Esophagus mucosa (tissue), 1 donor: ENCODE results near the gene PHF11. TPM values are rescaled to one million over a fixed set of nuclear protein-coding genes. Genes with fewer than 3 reads are reported as not detected.

Source experiments
- ATAC-seq: fragments of 200-7000 bp; cut with Tn5 transposase; one replicate; pipeline ENCODE4 v1.9.1; 2020
- total RNA-seq: library from RNA; stranded (reverse); gene quantifications from one replicate; pipeline ENCODE4 v1.2.4, GENCODE V29; 2023
- donor health status: DM: yes; HTN: yes; CAD: no.

Gene PHF11
- total RNA-seq, 1 donor from 2014 or later, result 21.7 TPM

DNA sequence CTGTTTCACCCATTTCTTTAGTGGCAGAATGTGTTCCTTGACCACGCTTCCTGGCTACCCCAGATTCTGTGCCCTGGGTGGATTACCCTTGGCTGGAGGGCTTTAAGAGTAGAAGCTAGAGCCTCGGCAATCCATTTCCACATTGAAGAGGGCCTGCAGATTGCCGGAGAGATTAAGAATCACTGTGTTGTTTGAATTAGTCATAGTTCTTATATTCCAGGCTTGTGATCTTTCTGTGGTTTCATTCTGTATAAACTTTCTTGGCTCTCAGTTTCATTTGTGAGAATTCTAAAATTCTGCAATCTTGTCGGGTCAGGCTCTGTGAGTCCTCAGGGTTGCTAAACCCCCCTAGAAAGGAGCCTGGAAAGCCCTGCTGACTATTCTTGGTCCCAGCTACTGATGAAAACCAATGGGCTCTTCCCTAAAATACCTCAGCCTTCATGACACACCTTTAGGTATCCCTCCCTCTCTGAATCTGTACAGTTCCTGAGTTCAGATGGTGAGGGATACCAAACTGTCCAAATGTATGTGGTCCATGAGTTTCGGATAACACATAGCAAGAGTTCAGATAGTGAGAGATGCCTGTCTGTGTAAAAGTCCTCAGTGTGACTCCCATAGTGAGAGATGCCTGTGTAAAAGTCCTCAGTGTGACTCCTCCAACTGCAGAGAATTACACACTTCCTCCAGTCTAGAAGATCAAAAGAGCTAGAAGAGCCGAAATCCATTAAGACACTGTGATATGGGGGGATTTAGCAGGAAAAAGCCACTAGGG, 4.3 kb downstream of the PHF11 start:
- ATAC-seq, result no peak

DNA sequence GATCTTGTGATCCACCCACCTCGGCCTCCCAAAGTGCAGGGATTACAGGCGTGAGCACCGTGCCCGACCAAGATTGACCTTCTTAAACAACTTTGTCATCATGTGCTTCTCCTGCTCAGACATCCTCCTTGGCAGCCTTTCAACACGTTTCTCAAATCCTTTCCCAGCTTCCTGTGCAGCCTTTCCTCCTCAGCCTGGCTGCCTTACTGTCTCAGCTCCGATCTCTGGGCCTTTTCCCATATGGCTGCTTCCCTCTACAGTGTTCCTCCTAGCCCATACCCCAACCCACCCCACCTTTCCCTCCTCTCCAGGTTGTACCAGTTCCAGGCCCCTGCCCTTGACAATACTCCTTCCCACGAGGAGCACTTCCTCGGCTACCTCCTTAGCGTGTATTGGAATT, 7.2 kb downstream of the PHF11 start:
- no peak for ATAC-seq

- no peak for ATAC-seq
These were observed 8.2 kb downstream of the PHF11 start for GRCh38 chr13:49503951-49504350.

DNA sequence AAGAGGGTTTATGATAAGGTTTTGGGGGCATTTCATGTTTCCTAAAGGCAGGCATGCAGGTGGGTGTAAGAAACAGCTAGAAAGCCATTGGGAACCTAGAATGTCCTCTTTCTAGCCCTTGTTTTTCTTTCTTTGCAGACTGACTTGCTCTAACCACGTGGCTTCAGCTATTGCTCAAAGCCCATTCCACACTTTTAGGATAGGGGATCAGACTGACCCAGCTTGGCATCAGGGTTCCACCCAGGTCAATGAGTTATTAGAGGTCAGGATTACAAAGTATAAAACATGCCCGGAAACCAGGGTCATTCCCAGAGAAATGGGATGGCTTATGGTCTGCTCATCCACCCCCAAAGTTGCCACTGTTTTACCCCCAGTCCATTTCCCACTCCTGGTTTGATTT, 16.8 kb downstream of the PHF11 start:
- ATAC-seq, result no peak

DNA sequence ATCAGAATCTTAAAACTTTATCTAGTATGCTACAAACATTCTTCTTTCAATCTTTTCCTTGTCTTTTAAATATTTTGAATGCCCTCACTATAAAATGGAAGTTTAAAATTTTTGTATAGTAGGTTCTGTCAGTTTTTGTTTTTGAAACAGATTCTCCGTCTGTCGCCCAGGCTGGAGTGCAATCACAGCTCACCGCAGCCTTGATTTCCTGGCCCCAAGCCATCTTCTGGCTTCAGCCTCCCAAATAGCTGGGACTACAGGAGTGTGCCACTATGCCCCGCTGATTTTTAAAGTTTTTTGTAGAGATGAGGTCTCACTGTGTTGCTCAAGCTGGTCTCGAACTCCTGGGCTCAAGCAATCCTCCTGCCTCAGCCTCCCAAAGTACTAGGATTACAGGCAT, 20.7 kb downstream of the PHF11 start:
- no peak for ATAC-seq

DNA sequence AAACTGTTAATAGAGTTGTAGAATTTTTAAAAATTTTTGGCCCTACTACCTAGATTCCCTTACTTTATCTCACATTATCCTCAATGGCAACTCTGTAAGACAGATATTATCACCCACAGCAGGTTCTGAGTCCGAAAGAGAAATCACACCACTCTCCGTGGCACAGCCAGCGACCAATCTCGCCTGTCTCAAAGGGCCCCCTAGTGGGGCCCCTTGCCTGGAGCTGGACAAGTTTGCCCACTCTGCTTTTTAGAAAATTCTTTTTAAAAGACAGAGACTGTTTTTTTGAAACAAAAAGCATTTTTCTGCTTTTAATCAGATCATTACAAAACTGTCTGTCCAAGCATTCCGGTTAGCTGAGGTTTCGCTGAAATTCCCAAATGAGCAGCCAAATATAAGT, 21.7 kb downstream of the PHF11 start:
- no peak for ATAC-seq

GRCh38 chr13:49521224-49521623, 25.5 kb downstream of the PHF11 start:
- no peak for ATAC-seq

DNA sequence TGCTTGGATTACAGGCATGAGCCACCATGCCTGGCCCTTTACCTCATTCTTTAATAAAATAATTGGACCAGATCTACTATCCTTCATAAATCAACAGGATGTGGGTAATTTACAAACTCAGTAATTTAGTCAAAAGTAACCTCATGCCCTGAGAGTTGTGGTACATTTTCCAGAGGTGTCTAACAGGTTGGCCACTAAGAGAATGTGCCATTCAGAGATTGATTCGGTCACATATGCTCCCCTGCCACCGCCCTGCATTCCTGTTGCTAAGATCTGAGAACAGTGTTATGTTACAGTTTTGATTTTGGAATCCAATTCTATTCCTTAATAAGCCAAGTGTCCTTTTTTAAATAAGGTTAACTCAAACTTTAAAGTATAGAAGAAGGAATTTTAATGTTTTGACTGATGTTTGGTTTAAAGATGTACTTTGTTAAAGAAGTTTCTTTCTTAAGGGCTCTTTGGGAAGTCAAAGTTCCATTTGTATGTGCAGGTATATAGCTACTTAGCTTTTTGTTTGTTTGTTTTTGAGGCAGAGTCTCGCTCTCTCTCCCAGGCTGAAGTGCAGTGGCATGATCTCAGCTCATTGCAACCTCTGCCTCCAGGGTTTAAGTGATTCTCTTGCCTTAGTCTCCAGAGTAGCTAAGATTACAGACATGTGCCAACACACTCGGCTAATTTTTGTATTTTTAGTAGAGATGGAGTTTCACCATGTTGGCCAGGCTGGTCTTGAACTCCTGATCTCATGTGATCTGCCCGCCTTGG, 29.2 kb downstream of the PHF11 start:
- no peak for ATAC-seq

DNA sequence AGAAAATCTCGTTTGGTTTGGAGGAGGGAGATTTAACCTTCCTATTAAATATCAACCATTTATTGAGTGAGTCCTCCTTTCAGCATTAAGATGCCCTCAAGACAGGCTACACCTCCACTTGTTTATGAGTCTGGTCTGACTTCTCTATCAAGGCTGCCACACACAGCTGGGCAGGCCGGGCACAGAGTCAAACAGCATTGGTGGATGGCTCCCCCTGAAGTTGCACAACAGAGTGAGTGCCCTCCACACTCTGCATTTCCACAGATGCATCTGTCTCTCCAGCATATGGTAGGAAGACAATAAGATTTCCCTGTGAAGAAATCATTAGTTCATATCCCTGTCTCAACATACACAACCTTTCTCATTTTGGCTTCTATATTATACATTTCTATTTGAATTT, 31.4 kb downstream of the PHF11 start:
- ATAC-seq, result no peak

DNA sequence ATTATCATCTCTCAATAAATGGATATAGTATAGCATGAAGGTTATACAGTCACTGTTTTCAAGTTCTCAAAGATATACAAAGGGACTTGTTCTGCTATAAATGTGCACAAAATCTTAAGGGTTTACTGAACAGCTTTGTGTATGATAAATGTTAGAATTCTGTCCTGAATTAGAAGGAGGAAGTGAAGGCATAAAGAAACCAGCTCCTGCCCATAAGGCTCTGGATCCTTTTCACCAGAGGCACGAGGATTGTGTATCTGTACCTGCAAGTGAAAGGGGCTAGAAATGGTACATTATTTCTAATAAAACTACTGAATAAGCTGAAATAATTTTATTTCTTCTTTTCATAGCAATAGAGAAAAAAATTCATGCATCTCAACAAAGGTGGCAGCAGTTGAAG, 32.4 kb downstream of the PHF11 start:
- no peak for ATAC-seq

DNA sequence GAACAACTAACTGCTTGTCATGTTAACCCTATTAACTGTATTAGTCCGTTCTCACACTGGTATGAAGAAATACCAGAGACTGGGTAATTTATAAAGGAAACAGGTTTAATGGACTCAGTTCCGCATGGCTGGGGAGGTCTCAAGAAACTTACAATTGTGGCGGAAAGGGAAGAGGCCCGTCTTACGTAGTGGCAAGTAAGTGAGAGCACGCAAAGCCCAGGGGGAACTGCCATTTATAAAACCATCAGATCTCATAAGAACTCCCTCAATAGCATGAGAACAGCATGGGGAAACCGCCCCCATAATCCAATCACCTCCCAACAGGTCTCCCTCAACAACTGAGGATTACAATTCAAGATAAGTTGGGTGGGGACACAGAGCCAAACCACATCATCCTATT, 34.7 kb downstream of the PHF11 start:
- no peak for ATAC-seq

DNA sequence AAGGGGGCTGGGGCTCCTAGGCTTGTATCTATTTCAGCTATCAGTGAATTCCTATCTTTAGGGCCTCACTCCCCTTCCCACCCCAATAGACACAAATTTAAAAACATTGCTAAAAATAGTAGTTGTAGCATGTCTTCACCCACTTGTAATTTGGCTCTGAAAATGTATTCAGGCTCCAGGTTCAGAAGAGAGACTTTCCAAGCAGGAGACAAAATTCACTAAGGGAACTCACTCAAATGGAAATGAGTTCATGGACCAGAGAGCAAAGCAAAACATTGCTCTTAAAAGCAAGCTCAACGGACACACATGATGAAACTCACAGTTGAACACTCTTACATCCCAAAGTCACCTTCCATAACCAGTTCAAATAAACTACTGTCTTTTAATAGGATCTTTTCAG, 36.8 kb downstream of the PHF11 start:
- no peak for ATAC-seq

GRCh38 chr13:49533011-49533410, 37.3 kb downstream of the PHF11 start:
- ATAC-seq, result no peak

DNA sequence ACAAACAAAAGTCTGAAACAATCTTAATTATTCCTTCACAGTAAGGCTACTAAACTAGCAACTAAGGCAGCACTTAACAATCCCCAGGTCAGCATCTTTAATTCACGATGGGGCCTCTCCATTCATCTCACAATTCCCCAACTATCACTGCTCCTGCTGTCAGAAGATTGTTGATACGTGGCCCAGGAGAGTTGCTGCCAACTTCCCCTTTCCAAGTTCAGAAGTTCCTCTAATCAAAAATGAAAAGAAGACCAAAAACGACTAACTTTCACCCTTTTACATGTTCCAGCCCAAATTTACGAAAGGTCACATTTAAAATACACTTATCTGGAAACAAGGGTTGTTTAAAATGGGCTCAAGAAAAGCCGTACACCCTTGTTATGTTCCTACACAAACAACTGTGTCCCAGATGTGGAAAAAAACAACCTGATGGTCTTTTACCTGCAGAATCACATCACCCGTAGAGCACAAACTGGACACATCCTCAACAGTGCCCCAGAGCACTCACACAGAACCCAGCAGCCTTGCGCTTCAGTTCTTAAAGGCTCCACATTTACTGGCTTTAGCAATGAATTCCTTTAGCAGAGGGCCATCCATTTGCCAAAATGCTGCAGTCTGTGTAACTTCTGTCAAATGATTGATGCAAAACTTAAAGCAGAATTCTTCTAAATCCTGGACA, 38.0 kb downstream of the PHF11 start:
- ATAC-seq, result no peak

DNA sequence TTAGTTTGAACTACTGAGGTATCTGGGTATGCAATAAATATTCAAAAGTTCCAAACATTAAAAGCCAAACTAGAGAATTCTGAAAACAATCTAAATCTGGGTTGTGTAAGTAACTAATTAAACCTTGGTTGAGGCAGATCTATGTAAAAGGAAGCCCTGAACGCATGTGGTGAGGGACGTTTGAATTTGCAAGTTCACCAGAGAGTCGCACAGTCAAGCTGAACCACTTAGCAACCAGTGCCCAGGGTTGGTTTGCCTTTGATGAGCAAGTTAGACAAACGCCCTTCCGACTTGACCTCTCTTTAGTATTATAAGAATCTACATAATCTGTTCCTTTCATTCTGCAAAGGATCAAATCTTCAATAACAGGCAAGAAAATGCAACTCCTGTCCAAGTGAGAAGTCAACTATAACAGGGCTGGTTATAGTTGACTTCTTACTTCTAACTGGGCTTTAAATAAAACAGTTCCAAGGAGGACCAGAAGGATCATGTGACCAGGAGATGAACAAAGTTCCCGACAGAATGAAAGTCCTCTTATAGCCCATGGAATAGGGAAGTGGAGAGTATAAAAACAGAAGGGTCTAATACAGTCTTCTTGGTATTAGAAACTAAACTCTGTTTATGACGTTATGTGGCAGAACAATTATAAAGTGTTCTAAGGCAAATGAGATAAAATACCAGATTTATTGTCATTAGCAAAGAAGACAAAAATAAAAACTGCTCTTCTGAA, 40.6 kb downstream of the PHF11 start:
- ATAC-seq, result no peak

DNA sequence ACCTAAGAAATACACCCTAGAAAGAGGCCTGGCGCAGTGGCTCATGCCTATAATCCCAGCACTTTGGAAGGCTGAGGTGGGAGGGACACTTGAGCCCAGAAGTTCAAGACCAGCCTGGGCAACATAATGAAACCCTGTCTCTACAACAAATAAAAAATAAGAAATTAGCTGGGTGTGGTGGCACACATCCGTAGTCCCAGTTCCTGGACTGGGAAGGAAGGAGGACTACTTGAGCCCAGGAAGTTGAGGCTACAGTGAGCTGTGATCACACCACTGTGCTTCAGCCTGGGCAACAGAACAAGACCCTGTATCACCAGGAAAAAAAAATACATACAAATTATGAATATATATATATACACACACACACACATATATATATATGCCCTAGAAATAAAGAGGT, 42.7 kb downstream of the PHF11 start:
- ATAC-seq, result no peak

DNA sequence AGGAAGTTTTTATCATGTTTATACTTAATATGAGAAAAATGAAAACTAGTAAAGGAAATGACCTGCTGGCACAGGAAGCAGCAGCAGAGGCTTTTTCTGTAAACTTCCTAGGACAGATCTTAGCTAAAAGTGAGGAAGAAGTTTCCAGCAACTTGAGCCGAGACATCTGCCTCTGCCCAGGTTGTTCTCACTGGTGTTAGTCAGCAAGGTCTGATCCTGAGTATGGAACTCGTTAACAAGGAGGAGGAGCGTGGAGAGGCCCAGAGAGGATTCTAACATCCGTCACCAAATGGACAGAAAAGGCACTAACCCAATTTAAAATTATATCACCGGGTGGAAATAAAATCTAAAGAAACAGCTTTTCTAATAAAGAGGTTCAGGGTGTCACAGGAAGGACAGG, 43.6 kb downstream of the PHF11 start:
- ATAC-seq, result no peak

- no peak for ATAC-seq
These were observed 44.0 kb downstream of the PHF11 start for GRCh38 chr13:49539746-49540145.

DNA sequence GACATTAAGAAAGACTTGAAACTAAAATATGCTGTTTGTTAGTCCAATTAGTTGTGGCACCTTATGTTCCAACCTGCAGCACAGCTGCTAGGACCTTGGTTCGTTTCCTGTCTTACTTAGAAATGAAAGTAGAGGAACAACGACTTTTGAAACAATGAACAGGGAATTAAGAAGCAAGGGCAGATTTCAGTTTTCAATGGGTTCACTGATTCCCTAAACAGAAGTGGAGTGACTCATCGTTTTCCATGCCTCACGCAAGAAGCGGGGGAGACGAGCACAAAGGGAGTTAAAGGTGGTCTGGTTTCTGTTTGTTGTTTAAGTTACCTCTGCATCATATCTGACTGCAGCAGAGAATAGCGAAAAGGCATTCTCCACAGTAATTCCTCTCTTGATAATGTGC, 44.8 kb downstream of the PHF11 start:
- ATAC-seq, result no peak

DNA sequence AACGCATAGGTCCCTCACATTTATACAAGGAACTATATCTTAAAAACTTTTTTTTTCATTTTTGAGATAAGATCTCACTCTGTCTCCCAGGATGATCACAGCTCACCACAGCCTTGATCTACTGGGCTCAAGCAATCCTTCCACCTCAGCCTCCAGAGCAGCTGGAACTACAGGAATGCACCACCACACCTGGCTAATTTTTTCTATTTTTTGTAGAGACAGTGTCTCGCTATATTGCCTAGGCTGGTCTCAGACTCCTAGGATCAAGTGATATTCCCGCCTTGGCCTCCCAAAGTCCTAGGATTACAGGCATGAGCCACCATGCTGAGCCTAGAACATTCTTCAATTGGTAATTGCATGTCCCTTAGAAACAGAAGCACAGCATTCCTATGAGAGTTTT, 47.9 kb downstream of the PHF11 start:
- ATAC-seq, result no peak

DNA sequence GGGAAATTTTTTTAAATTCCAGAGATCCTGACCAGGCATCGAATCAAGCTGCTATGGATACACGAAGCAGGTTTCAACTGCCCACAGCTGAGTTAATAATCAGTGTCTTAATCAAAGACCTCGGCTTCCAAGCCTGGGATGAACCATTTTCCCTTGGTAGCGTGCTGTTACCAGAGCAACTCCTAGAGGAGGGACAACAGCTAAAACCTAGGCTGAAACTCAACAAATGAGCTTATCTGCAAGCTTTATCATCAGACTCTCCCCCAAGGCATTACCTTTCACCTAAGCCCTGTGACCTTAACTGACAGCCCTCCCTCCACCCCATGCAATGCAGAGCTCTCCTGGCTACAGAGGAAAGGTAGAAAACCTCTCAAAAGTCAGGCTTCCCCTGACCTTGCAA, 49.9 kb downstream of the PHF11 start:
- no peak for ATAC-seq

- ATAC-seq, result no peak
These were observed 50.8 kb downstream of the PHF11 start for GRCh38 chr13:49546561-49546960.

DNA sequence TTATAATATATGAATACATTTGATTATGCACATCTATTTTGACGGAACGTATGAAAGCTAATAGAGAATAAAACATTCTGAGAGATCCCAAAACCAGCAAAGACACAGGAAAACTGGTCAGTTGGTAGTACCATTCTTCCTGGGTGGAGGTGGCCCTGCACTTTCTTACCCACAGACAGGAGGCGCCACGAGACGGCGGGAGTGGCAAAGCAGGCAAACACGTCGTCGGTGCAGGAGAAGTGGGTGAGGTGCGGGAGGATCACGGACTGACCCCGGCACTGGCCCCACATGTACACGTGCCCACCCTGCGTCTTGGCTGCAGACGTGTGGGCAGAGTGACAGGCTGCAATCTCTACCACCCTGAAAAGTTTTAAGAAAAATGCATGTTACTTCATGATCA, 53.5 kb downstream of the PHF11 start:
- ATAC-seq, result no peak
